HEK293 (cell line): ENCODE results near the gene ITSN1.
"Not testable (repeated sequence)": the region's sequence is repeated elsewhere in the genome, so short reads cannot be mapped to it uniquely, and the experiment has no call there.

Experiments used
- CTCF ChIA-PET: fragments of 350-600 bp; formaldehyde crosslinking; extraction: SDS; loops from one replicate; lab custom pipeline; 2021; ENCODE audit warnings: antibody characterized with exemption; lab: Yijun Ruan, JAX
- POLR2A ChIA-PET: fragments of 300-600 bp; formaldehyde crosslinking; extraction: SDS; loops from one replicate; lab custom pipeline; 2020; ENCODE audit warnings: antibody characterized with exemption, inconsistent platforms; lab: Yijun Ruan, JAX
- H3K27ac ChIP-seq: fragments of 200-500 bp; sonication (Bioruptor generic); 2 replicates; pipeline ENCODE4 v1.5.1; 2014; ENCODE audit warnings: low read depth, low read length, control low read depth, inconsistent platforms; ENCODE audit errors: extremely low read depth
- H3K36me3 ChIP-seq, 2 experiments: fragments of 200-500 bp in 1 of 2; sonication (Bioruptor generic) in 1 of 2; 1 replicate in 1 of 2; 2 replicates in 1 of 2; pipeline ENCODE4 v1.5.1; 2014 to 2017; ENCODE audit warnings: inconsistent platforms in 2 of 2, low read length in 2 of 2; ENCODE audit not compliant: control insufficient read depth in 2 of 2, insufficient read depth in 1 of 2
- H3K4me1 ChIP-seq: fragments of 200-500 bp; sonication (Bioruptor generic); 2 replicates; pipeline ENCODE4 v1.5.1; 2014; ENCODE audit warnings: mild to moderate bottlenecking, low read length, inconsistent platforms; ENCODE audit not compliant: control insufficient read depth, insufficient read depth
- H3K4me3 ChIP-seq: 2 replicates; pipeline ENCODE4 v1.5.1; 2011; ENCODE audit warnings: low read depth, mild to moderate bottlenecking, control low read depth, low read length, moderate library complexity
- H3K9me3 ChIP-seq: fragments of 200-500 bp; sonication (Bioruptor generic); 2 replicates; pipeline ENCODE4 v1.5.1; 2014; ENCODE audit warnings: low read depth, low read length, inconsistent platforms; ENCODE audit not compliant: control insufficient read depth, insufficient read depth
- SCRT1 ChIP-seq: fragments of 450-650 bp; formaldehyde crosslinking; IDR thresholded peaks from 2 replicates; pipeline ENCODE4 v1.5.1; 2016; ENCODE audit warnings: missing biosample characterization, missing genetic modification characterization, borderline replicate concordance
- ZFP37 ChIP-seq: fragments of 450-650 bp; formaldehyde crosslinking; IDR thresholded peaks from 2 replicates; pipeline ENCODE4 v1.5.1; 2016; ENCODE audit warnings: missing biosample characterization, missing genetic modification characterization
- ZNF10 ChIP-seq: fragments of 450-650 bp; formaldehyde crosslinking; IDR thresholded peaks from 2 replicates; pipeline ENCODE4 v1.5.1; 2017; ENCODE audit warnings: missing biosample characterization, missing genetic modification characterization
- ZNF169 ChIP-seq: fragments of 450-650 bp; formaldehyde crosslinking; IDR thresholded peaks from 2 replicates; pipeline ENCODE4 v1.5.1; 2016; ENCODE audit warnings: missing biosample characterization, missing genetic modification characterization
- ZNF26 ChIP-seq: fragments of 450-650 bp; formaldehyde crosslinking; IDR thresholded peaks from 2 replicates; pipeline ENCODE4 v1.5.1; 2016; ENCODE audit warnings: missing biosample characterization, missing genetic modification characterization
- ZNF391 ChIP-seq: fragments of 450-650 bp; formaldehyde crosslinking; IDR thresholded peaks from 2 replicates; pipeline ENCODE4 v1.5.1; 2016; ENCODE audit warnings: low read depth, missing biosample characterization, missing genetic modification characterization, borderline replicate concordance
- ZNF426 ChIP-seq: fragments of 450-650 bp; formaldehyde crosslinking; IDR thresholded peaks from 2 replicates; pipeline ENCODE4 v1.5.1; 2017; ENCODE audit warnings: missing biosample characterization, missing genetic modification characterization, mild to moderate bottlenecking, inconsistent platforms, moderate library complexity
- ZNF561 ChIP-seq: fragments of 450-650 bp; IDR thresholded peaks from 2 replicates; pipeline ENCODE4 v1.5.1; 2018; ENCODE audit warnings: missing biosample characterization, missing genetic modification characterization, borderline replicate concordance
- ZNF610 ChIP-seq: fragments of 450-650 bp; formaldehyde crosslinking; IDR thresholded peaks from 2 replicates; pipeline ENCODE4 v1.5.1; 2016; ENCODE audit warnings: missing biosample characterization, missing genetic modification characterization, borderline replicate concordance
- ZNF624 ChIP-seq: fragments of 450-650 bp; formaldehyde crosslinking; IDR thresholded peaks from 2 replicates; pipeline ENCODE4 v1.5.1; 2017; ENCODE audit warnings: missing biosample characterization, missing genetic modification characterization
- ZNF660 ChIP-seq: fragments of 450-650 bp; IDR thresholded peaks from 2 replicates; pipeline ENCODE4 v1.5.1; 2018; ENCODE audit warnings: missing biosample characterization, mild to moderate bottlenecking, missing genetic modification characterization
- TF ChIP-seq, protein P1 (sequence below): fragments of 450-650 bp; formaldehyde crosslinking; IDR thresholded peaks from 2 replicates; pipeline ENCODE4 v1.5.1; 2016; ENCODE audit warnings: missing biosample characterization, missing genetic modification characterization
- TF ChIP-seq, protein P2 (sequence below): fragments of 450-650 bp; formaldehyde crosslinking; IDR thresholded peaks from 2 replicates; pipeline ENCODE4 v1.5.1; 2017; ENCODE audit warnings: missing biosample characterization, missing genetic modification characterization
- TF ChIP-seq, protein P3 (sequence below): fragments of 450-650 bp; formaldehyde crosslinking; IDR thresholded peaks from 2 replicates; pipeline ENCODE4 v1.5.1; 2016; ENCODE audit warnings: missing biosample characterization, missing genetic modification characterization

ITSN1 gene

GRCh38 chr21:33619726-33620125 is 22.6 kb upstream of the ITSN1 start:
- ChIA-PET POLR2A (no interaction called here), CTCF (interaction anchor here (0.7 to 1.3 kb wide), 2 partner anchors 14 to 90 kb away, joined by 4 to 8 read pairs; no protein-coding TSS in a partner anchor)
- no peak overlapping the region for H3K4me3 ChIP-seq
- H3K27ac ChIP-seq: no peak overlapping the region
- peaks cover 36 to 47% of the 10 kb centered on the region in 2 experiments for H3K36me3 ChIP-seq
- TF ChIP-seq, protein P1, sequence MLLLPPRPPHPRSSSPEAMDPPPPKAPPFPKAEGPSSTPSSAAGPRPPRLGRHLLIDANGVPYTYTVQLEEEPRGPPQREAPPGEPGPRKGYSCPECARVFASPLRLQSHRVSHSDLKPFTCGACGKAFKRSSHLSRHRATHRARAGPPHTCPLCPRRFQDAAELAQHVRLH (tag by site-specific recombination): no peak
- no peaks in the 10 kb centered on the region for H3K4me1 ChIP-seq
- no peaks in the 10 kb centered on the region for H3K9me3 ChIP-seq

- POLR2A ChIA-PET: no interaction called here
- no peak for TF ChIP-seq ZNF10
- no peak for TF ChIP-seq ZNF624 (tag by site-specific recombination)
- TF ChIP-seq ZFP37 (tag by site-specific recombination): no peak
- TF ChIP-seq, protein P2, sequence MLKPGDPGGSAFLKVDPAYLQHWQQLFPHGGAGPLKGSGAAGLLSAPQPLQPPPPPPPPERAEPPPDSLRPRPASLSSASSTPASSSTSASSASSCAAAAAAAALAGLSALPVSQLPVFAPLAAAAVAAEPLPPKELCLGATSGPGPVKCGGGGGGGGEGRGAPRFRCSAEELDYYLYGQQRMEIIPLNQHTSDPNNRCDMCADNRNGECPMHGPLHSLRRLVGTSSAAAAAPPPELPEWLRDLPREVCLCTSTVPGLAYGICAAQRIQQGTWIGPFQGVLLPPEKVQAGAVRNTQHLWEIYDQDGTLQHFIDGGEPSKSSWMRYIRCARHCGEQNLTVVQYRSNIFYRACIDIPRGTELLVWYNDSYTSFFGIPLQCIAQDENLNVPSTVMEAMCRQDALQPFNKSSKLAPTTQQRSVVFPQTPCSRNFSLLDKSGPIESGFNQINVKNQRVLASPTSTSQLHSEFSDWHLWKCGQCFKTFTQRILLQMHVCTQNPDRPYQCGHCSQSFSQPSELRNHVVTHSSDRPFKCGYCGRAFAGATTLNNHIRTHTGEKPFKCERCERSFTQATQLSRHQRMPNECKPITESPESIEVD: no peak
- TF ChIP-seq, protein P3, sequence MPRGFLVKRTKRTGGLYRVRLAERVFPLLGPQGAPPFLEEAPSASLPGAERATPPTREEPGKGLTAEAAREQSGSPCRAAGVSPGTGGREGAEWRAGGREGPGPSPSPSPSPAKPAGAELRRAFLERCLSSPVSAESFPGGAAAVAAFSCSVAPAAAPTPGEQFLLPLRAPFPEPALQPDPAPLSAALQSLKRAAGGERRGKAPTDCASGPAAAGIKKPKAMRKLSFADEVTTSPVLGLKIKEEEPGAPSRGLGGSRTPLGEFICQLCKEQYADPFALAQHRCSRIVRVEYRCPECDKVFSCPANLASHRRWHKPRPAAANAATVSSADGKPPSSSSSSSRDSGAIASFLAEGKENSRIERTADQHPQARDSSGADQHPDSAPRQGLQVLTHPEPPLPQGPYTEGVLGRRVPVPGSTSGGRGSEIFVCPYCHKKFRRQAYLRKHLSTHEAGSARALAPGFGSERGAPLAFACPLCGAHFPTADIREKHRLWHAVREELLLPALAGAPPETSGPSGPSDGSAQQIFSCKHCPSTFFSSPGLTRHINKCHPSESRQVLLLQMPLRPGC (tag by site-specific recombination): no peak
- TF ChIP-seq ZNF26 (tag by site-specific recombination): no peak
- TF ChIP-seq ZNF391 (tag by site-specific recombination): no peak
- no peak for TF ChIP-seq ZNF169 (tag by site-specific recombination)
- TF ChIP-seq ZNF426 (tag by site-specific recombination): no peak
- no peak for TF ChIP-seq ZNF561 (tag by site-specific recombination)
- no peak for TF ChIP-seq ZNF660 (tag by site-specific recombination)
- TF ChIP-seq SCRT1 (tag by site-specific recombination): no peak
- TF ChIP-seq ZNF610 (tag by site-specific recombination): no peak
- CTCF ChIA-PET: interaction anchor here (0.7 to 2.5 kb wide), 4 partner anchors 9 to 292 kb away, joined by 3 to 15 read pairs (median 3); no protein-coding TSS in a partner anchor
Measured at GRCh38 chr21:33622253-33622652, 20.0 kb upstream of the ITSN1 start.

GRCh38 chr21:33626151-33626550 is 16.1 kb upstream of the ITSN1 start:
- H3K4me3 ChIP-seq, H3K9me3 ChIP-seq, H3K4me1 ChIP-seq, H3K27ac ChIP-seq, POLR2A ChIA-PET: not testable (repeated sequence)
- CTCF ChIA-PET: interaction anchor here (0.8 kb wide), 1 partner anchor 20 kb away, joined by 3 read pairs; no protein-coding TSS in a partner anchor
- peaks cover 48 to 50% of the 10 kb centered on the region in 2 experiments for H3K36me3 ChIP-seq

More at GRCh38 chr21:33622253-33622652, 20.0 kb upstream of the ITSN1 start:
- no peaks in the 10 kb centered on the region for H3K9me3 ChIP-seq
- no peak overlapping the region for H3K4me3 ChIP-seq
- no peak overlapping the region for H3K27ac ChIP-seq
- H3K4me1 ChIP-seq: no peaks in the 10 kb centered on the region
- peaks cover 25 to 49% of the 10 kb centered on the region in 2 experiments for H3K36me3 ChIP-seq
